OCI-LY1 (cell line): ENCODE measurements around the gene SYT1.

Experiments used
- CTCF ChIP-seq: fragments of 200-600 bp; sonication (generic), shearing (Covaris generic); IDR thresholded peaks from 2 replicates; pipeline ENCODE4 v1.5.1; 2017; ENCODE audit warnings: mild to moderate bottlenecking, antibody characterized with exemption, low read length, moderate library complexity, mixed read lengths
- EZH2 ChIP-seq: fragments of 200-600 bp; sonication (generic), shearing (Covaris generic); IDR thresholded peaks from 2 replicates; pipeline ENCODE4 v1.8.0; 2017; ENCODE audit warnings: borderline replicate concordance, mixed run types, mild to moderate bottlenecking, antibody characterized with exemption, low read length, moderate library complexity, mixed read lengths

GRCh38 chr12:78917513-78917912 is 52.9 kb downstream of the SYT1 start:
- TF ChIP-seq CTCF (no peak), EZH2 (no peak)
